GM19455 (cell line): ENCODE data around the gene WDR49.

Experiments used
- ATAC-seq: cut with Tn5 transposase; IDR thresholded peaks from one replicate; pipeline ENCODE4 v1.9.1; 2021; ENCODE audit not compliant: unreplicated experiment

The WDR49 gene

GRCh38 chr3:167491621-167492020 is 162.1 kb downstream of the WDR49 start:
- ATAC-seq, result no peak

DNA sequence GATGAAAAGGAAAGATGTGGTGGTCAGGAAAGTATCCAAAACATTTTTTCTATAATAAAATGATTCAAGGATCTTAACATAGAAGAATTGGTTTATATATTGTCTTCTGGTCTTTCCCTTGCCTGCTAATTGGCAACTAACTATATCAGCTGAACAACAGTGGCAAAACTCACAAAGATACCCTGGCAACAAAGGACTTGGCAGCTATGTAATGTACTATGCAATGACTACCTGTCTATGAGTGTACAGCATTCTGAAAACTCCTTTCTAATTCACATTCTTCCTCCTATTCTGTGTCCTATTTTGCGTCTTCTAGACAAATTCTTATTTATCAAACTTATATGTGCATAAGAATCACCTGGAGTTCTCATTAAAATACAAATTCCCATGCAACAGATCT is 164.2 kb downstream of the WDR49 start:
- no peak for ATAC-seq

GRCh38 chr3:167487556-167487955 is 166.2 kb downstream of the WDR49 start:
- no peak for ATAC-seq

DNA sequence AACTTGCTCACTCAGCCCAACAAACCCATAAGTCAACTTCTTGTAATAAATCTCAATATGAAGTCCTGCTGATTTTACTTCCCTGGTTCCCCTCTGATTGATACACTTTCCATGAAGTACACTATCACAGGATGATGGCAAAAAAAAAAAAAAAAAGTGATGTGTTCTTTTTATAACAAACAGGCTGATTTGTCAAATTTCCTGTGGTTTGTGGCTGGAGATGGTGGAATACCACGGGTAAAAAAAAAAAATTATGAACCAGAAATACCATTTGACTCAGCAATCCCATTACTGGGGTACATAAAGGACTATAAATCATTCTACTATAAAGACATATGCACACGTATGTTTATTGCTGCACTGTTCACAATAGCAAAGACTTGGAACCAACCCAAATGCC is 169.2 kb downstream of the WDR49 start:
- no peak for ATAC-seq

GRCh38 chr3:167483708-167484475 is 169.8 kb downstream of the WDR49 start:
- ATAC-seq, result no peak

- ATAC-seq, result no peak
These were observed 172.6 kb downstream of the WDR49 start for GRCh38 chr3:167481164-167481563.

GRCh38 chr3:167480748-167481147 is 173.0 kb downstream of the WDR49 start:
- no peak for ATAC-seq

DNA sequence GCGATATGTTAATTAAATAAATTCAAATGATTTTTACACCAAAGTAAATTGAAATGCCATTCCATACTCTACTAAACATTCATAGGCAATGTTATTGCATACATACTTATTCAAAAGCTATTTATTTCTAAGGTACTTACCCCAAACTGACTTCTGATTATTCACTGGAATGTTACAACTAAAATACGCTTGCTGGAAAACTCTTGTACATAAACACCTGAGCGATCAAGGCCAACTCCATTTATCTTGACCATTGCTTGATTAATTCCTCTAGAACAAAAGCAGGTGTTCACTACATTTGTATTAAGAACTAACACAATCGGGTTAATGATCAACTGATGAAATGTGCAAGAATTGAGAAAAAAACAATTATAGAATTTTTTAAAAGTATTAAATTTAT is 179.9 kb downstream of the WDR49 start, which contains the start of gene SERPINI2:
Gene SERPINI2, minus strand, starts transcription at position 180 of the 400 bp plus-strand sequence. CDS start 2,208 bp downstream, outside the sequence.
- ATAC-seq, result no peak

DNA sequence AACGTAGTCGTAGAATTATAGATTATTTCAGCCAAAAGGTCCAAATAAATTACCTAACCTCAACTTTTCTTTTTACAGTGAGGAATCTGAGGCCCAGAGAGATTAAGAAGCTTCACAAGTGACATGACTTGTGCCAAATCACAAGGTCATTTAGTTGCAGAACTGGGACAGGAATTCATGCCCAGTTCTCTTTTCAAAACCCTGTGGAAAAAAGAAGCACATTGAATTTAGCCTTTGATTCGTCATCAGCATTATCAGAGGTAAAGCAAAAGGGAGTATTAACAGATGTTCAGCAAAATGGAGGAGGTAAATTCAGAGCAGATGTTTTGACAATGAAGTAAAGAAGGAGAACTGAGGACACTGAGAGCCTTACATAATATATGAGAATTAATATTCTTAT is 184.4 kb downstream of the WDR49 start:
- ATAC-seq, result no peak

- no peak for ATAC-seq
These were observed 185.7 kb downstream of the WDR49 start for GRCh38 chr3:167467848-167468611.

DNA sequence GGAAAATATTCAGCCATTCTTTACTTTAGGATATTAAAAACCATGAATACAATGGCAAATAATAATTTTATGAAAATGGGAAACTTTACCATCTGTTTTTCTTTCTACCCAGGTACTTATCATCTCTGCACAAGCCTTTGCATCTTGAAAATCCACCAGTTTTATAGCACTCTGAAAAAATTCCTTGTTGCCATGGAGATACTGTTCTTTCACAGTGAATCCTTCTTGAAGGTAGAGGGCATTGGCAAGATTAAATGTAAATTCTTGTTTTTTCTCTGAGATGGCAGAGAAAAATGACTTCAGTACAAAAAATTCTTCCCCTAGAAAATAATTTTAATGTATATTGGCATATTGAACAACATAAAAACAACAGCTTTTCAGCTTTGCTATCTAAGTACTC is 186.8 kb downstream of the WDR49 start:
- no peak for ATAC-seq

DNA sequence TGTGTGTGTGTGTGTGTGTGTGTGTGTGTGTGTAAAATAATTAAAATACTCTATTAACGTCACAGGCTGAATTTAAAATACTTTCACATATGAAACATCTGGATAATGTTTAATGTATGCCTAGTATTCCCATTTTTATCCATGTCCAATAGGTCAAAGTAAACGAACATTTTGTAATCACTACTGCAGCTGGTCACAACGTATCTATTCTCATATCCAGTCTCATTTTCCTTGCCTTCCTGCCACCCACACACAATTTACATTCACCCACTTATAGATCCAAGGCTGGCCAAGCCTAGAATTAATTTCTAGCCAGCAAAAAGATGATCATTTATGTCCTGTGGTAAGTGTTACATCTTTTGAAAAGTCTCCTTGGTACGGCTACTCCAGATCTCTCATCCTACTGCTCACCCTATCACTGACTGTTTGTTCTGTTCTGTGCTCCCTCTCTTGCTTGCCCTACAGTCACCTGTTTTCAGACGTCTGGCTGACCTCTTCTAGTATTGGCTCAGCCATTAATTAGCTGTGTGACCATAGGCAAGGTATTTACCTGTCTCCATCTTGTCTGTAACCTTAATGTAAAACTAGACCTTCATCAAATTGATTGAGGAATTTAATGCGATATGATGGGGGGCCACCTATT is 197.5 kb downstream of the WDR49 start:
- no peak for ATAC-seq

GRCh38 chr3:167453815-167454214 is 199.9 kb downstream of the WDR49 start:
- no peak for ATAC-seq

DNA sequence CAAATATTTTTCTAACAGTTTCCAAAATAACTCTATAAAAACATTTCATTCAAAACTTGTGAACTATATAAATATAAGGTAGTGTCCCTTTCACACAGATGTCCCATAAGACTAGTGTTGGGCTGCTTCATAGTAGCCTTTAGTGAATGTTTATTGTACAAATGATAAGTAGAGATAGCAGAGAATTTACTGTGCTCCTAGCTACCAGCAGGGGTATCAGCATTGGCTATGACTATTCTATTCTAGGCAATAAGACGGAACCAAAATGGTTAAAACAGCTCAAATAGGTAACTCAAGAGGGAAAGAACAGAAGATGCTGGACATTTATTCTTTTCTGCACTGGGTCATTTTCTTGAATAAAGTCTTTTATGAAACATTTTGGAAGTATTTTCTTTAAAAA is 202.5 kb downstream of the WDR49 start:
- no peak for ATAC-seq

DNA sequence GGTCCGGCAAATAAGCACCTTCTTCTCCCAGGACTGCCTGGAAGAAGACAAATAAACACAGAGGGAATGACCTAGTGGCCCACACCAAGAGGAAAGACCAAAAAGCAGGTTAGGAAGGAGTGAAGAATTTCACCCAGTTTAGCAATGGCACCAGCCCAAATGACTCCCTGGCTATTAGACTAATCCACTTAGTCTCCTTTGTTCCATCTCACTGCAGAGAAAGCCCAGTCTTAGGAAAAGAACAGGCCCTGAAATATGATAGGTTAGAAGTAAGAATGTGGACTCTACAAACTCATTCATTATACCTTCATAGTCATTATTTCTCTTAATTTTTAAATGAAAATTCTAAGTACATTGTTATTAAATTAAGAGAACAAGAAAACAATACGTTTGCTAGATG is 203.1 kb downstream of the WDR49 start:
- ATAC-seq, result no peak

DNA sequence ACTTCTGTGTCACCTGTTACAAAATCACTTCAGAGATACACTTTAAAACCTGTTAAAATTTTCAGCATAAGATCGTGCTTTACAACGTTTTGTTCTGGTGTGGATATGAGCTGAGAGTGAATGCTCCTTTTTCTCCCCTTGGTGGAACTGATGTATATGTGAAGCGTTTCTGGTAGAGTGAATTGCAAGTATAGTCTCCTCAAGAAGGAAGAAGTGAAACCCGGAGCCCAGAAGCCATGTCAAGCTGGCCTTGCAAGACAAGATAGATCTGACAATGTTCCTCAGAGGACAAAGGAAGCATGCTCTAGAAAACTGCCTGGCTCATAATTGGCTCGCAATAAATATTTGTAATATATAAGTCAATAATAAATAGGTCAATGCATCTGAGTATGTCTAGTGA is 203.5 kb downstream of the WDR49 start:
- ATAC-seq, result no peak

DNA sequence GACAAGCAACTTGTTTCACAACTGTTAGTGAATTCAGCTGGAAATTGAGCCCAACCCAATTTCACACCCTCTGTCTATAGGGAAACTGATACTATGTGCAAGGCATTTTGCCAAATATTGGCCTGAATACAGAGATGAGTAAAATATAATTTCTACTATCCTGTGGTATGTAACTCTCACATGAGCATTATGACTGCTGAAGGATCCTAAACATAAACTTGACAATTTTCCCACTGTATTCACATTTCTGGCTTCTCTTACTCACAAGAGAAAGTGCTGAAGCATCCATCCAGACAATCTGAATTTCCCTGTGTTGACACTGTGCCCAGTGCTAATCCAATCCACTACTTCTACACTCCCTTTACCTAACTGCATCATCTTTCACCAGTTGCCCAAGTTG is 208.3 kb downstream of the WDR49 start:
- ATAC-seq, result no peak

GRCh38 chr3:167441256-167441655 is 212.5 kb downstream of the WDR49 start:
- ATAC-seq, result no peak

- no peak for ATAC-seq
These were observed 216.2 kb downstream of the WDR49 start for GRCh38 chr3:167437428-167438139.
